ENCODE results near the gene EFNA5. TPM values are rescaled to one million over a fixed set of nuclear protein-coding genes. Genes with fewer than 3 reads are reported as not detected.

The EFNA5 gene
- total and polyA plus RNA-seq, 2 donors from 2014 or later = 5.9 to 54.4 TPM

DNA sequence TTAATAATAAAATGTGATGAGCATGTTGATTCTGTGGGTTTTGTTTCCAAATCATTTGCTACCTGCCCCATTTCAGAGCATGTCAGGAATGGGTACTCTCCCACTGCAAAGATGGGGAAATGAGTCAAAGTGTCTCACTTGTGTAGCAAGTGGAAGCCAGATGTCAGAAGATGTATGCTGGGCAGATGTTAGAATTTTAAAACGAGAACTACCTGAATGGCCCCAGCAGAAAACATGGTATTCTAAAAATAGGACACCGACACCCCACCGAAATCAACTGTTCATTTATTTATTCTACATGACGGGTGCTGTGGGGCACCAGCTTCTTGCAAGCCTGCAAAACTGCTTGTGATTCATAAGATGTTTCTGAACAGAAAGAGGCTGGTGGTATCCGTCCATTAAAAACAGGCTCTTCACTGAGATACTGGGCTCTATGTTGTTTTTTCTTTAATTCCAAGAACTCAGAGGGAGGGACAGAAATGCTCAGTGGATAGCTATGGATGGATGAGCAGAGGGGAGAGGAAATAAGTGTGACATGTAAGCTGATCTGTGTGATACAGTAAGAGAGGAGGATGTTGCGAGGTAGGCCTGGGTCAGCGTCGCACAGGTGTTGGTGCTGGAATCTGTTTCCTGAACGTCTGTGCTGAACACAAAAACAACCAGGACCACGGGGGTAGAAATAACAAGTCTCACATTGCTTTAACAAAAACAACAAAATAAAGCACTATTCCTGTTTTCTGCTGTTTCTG, 157.2 kb downstream of the EFNA5 start:
- FAIRE-seq (no peak), DNase-seq (peak in 3 of 5 donors; percentile 64 to 80 (median 74))
- H3K9ac ChIP-seq (ENCODE audit: low read length in 3 of 3) = no peak overlapping the region
- H3K27ac ChIP-seq (ENCODE audit: low read depth in 2 of 2, low read length in 2 of 2) = no peak overlapping the region
- TF ChIP-seq, protein P1, sequence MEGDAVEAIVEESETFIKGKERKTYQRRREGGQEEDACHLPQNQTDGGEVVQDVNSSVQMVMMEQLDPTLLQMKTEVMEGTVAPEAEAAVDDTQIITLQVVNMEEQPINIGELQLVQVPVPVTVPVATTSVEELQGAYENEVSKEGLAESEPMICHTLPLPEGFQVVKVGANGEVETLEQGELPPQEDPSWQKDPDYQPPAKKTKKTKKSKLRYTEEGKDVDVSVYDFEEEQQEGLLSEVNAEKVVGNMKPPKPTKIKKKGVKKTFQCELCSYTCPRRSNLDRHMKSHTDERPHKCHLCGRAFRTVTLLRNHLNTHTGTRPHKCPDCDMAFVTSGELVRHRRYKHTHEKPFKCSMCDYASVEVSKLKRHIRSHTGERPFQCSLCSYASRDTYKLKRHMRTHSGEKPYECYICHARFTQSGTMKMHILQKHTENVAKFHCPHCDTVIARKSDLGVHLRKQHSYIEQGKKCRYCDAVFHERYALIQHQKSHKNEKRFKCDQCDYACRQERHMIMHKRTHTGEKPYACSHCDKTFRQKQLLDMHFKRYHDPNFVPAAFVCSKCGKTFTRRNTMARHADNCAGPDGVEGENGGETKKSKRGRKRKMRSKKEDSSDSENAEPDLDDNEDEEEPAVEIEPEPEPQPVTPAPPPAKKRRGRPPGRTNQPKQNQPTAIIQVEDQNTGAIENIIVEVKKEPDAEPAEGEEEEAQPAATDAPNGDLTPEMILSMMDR (IDR thresholded peaks at IDR 0.05; ENCODE audit: borderline replicate concordance, extremely low read depth, insufficient read depth) = no peak
- H3K4me1 ChIP-seq (ENCODE audit: control insufficient read depth in 2 of 3, insufficient read depth in 2 of 3, low read depth in 1 of 3, low read length in 3 of 3) = peaks cover 0 to 3% (median 0%) of the 10 kb centered on the region in 3 donors
- no peak overlapping the region for H3K4me3 ChIP-seq (ENCODE audit: low read length in 3 of 3)
- H3K36me3 ChIP-seq (ENCODE audit: control insufficient read depth in 2 of 3, insufficient read depth in 3 of 3, low read length in 3 of 3) = no peaks in the 10 kb centered on the region
- intact Hi-C loops (cut with DNase I) = no loop called here
- H3K27me3 ChIP-seq (ENCODE audit: control insufficient read depth, insufficient read depth, low read length) = no peaks in the 10 kb centered on the region
- no peaks in the 10 kb centered on the region for H3K9me3 ChIP-seq (ENCODE audit: control insufficient read depth in 2 of 3, insufficient read depth in 1 of 3, low read length in 3 of 3)

DNA sequence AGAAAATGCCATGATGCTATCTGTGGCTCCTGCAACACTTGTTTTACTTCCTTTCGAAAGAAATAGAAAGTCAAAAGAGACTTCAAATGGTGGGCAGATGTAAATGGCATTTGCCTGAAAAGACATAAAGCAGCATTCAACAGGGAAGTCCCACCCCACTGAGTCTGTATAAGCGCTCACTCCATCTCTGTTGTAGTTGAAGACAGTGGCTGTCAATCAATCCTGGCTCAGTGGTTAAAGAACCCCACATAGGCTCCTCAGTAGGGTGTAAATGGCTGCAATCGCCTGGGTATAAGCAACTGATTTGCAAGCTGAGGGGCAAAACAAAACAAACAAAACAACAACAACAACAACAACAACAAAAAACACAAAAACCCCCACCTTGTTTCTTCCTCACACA, 158.7 kb downstream of the EFNA5 start:
- no peaks in the 10 kb centered on the region for H3K4me1 ChIP-seq (ENCODE audit: control insufficient read depth in 2 of 3, insufficient read depth in 2 of 3, low read depth in 1 of 3, low read length in 3 of 3)
- H3K4me3 ChIP-seq (ENCODE audit: low read length in 3 of 3) = no peak overlapping the region
- H3K27ac ChIP-seq (ENCODE audit: low read depth in 2 of 2, low read length in 2 of 2) = no peak overlapping the region
- no peak for DNase-seq
- FAIRE-seq = no peak
- intact Hi-C loops (cut with DNase I) = no loop called here
- no peaks in the 10 kb centered on the region for H3K27me3 ChIP-seq (ENCODE audit: control insufficient read depth, insufficient read depth, low read length)
- TF ChIP-seq, protein P1 (IDR thresholded peaks at IDR 0.05; ENCODE audit: borderline replicate concordance, extremely low read depth, insufficient read depth) = no peak
- no peaks in the 10 kb centered on the region for H3K9me3 ChIP-seq (ENCODE audit: control insufficient read depth in 2 of 3, insufficient read depth in 1 of 3, low read length in 3 of 3)
- H3K9ac ChIP-seq (ENCODE audit: low read length in 3 of 3) = no peak overlapping the region
- H3K36me3 ChIP-seq (ENCODE audit: control insufficient read depth in 2 of 3, insufficient read depth in 3 of 3, low read length in 3 of 3) = no peaks in the 10 kb centered on the region

DNA sequence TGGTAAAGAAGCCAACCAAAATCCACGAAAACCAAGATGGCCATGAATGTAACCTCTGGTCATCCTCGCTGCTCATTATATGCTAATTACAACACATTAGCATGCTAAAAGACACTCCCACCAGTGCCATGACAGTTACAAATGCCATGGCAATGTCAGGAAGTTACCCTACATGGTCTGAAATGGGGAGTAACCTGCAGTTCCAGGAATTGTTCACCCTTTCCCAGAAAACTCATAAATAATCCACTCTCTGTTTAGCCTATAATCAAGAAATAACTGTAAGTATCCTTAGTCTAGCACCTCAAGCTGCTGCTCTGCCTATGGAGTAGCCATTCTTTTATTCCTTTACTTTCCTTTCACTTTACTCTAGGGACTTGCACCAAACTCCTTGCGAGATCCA, 160.6 kb downstream of the EFNA5 start:
- Histone ChIP-seq H3K36me3 (ENCODE audit: control insufficient read depth in 2 of 3, insufficient read depth in 3 of 3, low read length in 3 of 3) (no peaks in the 10 kb centered on the region), H3K9me3 (ENCODE audit: control insufficient read depth in 2 of 3, insufficient read depth in 1 of 3, low read length in 3 of 3) (no peaks in the 10 kb centered on the region), H3K9ac (ENCODE audit: low read length in 3 of 3) (no peak overlapping the region), H3K4me3 (ENCODE audit: low read length in 3 of 3) (no peak overlapping the region), H3K27me3 (ENCODE audit: control insufficient read depth, insufficient read depth, low read length) (no peaks in the 10 kb centered on the region), H3K4me1 (ENCODE audit: control insufficient read depth in 2 of 3, insufficient read depth in 2 of 3, low read depth in 1 of 3, low read length in 3 of 3) (peaks cover 0 to 4% (median 0%) of the 10 kb centered on the region in 3 donors), H3K27ac (ENCODE audit: low read depth in 2 of 2, low read length in 2 of 2) (no peak overlapping the region)
- TF ChIP-seq, protein P1 (IDR thresholded peaks at IDR 0.05; ENCODE audit: borderline replicate concordance, extremely low read depth, insufficient read depth) = no peak
- no peak for FAIRE-seq
- no peak for DNase-seq
- intact Hi-C loops (cut with DNase I) = no loop called here

All from kidney (tissue), 14 donors.